Activated T-helper 2 cell treated with anti-CD3 and anti-CD28 coated beads, Interferon-gamma antibody, Interleukin-2, Interleukin-4, amounts not matched to agents 10 μg/mL and 5 μg/mL and 100 μg/mL, durations not matched to agents 14 hours and 24 hours and 36 hours (primary cell): ENCODE data around the gene ATP8B4. TPM values are rescaled to one million over a fixed set of nuclear protein-coding genes. Genes with fewer than 3 reads are reported as not detected.

ENCODE experiments used
- DNase-seq: peaks from one replicate; pipeline ENCODE4 v3.0.0; 2021; ENCODE audit warnings: low spot score
- H3K27ac Mint-ChIP-seq: one replicate; pipeline ENCODE4 v1.8.0; 2021; ENCODE audit warnings: mixed read lengths
- H3K27me3 Mint-ChIP-seq: one replicate; pipeline ENCODE4 v1.8.0; 2021; ENCODE audit warnings: low read depth, mixed read lengths
- H3K36me3 Mint-ChIP-seq: one replicate; pipeline ENCODE4 v1.8.0; 2021; ENCODE audit warnings: low read depth, mixed read lengths
- H3K4me1 Mint-ChIP-seq: one replicate; pipeline ENCODE4 v1.8.0; 2021; ENCODE audit warnings: low read depth, mixed read lengths
- H3K4me3 Mint-ChIP-seq: one replicate; pipeline ENCODE4 v1.8.0; 2021; ENCODE audit warnings: low read depth, mild to moderate bottlenecking, moderate library complexity, mixed read lengths
- H3K9me3 Mint-ChIP-seq: one replicate; pipeline ENCODE4 v1.8.0; 2021; ENCODE audit warnings: mixed read lengths
- intact Hi-C: fragments of 100-400 bp; cut with micrococcal nuclease; formaldehyde crosslinking; loops from one replicate; pipeline ENCODE4 v1.15.1; 2023
- total RNA-seq: library from RNA; stranded (reverse); gene quantifications from 2 replicates; pipeline ENCODE4 v1.2.3, GENCODE V29; 2022

The ATP8B4 gene
- total RNA-seq, 1 donor from 2014 or later, result 75.3 TPM

DNA sequence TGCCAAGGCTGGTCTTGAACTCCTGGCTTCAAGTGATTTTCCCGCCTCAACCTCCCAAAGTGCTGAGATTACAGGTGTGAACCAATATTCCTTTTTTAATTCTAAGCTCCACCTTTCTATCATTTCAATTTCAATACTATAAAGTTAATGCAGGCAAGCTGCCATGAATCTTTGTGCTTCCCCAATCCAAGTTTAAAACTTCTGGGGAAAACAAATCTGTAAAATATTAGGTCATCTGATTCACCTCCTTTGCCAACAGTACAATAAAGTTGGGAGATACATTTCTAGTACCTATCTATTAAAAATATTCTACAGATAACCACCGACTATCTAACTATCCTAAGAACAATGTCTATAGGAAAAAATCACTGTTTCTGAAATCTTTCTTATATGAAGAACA lies 102.1 kb downstream of the ATP8B4 start:
- intact Hi-C loops, result no loop called here
- peaks cover 66% of the 10 kb centered on the region for H3K36me3 Mint-ChIP-seq
- H3K9me3 Mint-ChIP-seq, result no peaks in the 10 kb centered on the region
- peaks cover 12% of the 10 kb centered on the region for H3K4me1 Mint-ChIP-seq
- H3K4me3 Mint-ChIP-seq, result no peak overlapping the region
- H3K27me3 Mint-ChIP-seq, result no peaks in the 10 kb centered on the region
- no peak for DNase-seq
- no peak overlapping the region for H3K27ac Mint-ChIP-seq

DNA sequence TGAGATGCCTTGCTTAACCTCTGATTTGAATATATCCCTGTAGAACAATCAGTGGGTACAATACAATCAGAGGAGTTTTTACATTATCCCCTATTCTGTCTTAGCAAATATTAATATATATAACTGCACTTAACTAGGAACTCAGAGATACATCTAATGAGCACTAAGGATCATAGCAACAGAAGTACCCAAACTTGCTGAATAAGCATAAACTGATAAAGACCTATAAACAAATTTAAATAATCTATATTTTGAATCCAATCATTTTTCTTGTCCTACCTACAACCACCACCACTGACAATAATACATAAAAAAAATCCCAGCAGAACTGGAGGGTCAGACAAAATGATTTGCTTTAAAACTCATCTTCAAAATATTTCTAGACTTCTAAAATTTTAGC lies 106.2 kb downstream of the ATP8B4 start:
- Mint-ChIP-seq H3K27me3 (no peaks in the 10 kb centered on the region), H3K4me1 (no peaks in the 10 kb centered on the region), H3K36me3 (peaks cover 57% of the 10 kb centered on the region), H3K4me3 (no peak overlapping the region), H3K9me3 (no peaks in the 10 kb centered on the region), H3K27ac (no peak overlapping the region)
- intact Hi-C loops, result no loop called here
- no peak for DNase-seq

- no peak overlapping the region for H3K27ac Mint-ChIP-seq
- peaks cover under 1% of the 10 kb centered on the region for H3K4me1 Mint-ChIP-seq
- no peak for DNase-seq
- no peaks in the 10 kb centered on the region for H3K9me3 Mint-ChIP-seq
- H3K4me3 Mint-ChIP-seq, result no peak overlapping the region
- intact Hi-C loops, result no loop called here
- H3K36me3 Mint-ChIP-seq, result peaks cover 46% of the 10 kb centered on the region
- H3K27me3 Mint-ChIP-seq, result no peaks in the 10 kb centered on the region
Observed at GRCh38 chr15:50009634-50010033, 109.4 kb downstream of the ATP8B4 start.

GRCh38 chr15:50003786-50004334 lies 115.2 kb downstream of the ATP8B4 start:
- intact Hi-C loops, result no loop called here
- peaks cover 13% of the 10 kb centered on the region for H3K4me1 Mint-ChIP-seq
- H3K27ac Mint-ChIP-seq, result peak overlapping the region; percentile 52
- H3K4me3 Mint-ChIP-seq, result no peak overlapping the region
- no peaks in the 10 kb centered on the region for H3K9me3 Mint-ChIP-seq
- DNase-seq, result peak; percentile 62
- H3K36me3 Mint-ChIP-seq, result peaks cover 59% of the 10 kb centered on the region
- no peaks in the 10 kb centered on the region for H3K27me3 Mint-ChIP-seq

DNA sequence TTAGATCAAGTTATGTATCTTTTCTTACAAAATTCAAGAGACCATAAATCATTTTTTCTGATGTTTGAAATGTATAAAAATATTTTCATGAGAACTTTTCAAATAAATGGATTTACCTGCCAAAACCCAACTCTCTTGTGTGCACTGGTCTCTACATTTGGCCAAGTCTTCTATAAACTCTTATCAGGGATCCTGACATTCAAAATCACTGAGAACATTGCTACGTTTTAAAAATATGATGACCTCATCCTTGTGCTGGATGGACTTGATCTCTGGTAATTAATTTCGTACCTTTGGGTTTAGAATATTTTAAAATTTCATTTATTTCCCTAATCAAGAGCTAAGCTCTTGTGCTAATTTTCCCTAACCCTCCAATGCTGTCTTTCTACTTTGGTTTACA lies 127.4 kb downstream of the ATP8B4 start:
- H3K9me3 Mint-ChIP-seq, result no peaks in the 10 kb centered on the region
- peaks cover 69% of the 10 kb centered on the region for H3K36me3 Mint-ChIP-seq
- no peak for DNase-seq
- H3K27ac Mint-ChIP-seq, result no peak overlapping the region
- peaks cover 9% of the 10 kb centered on the region for H3K4me1 Mint-ChIP-seq
- no peak overlapping the region for H3K4me3 Mint-ChIP-seq
- intact Hi-C loops, result no loop called here
- no peaks in the 10 kb centered on the region for H3K27me3 Mint-ChIP-seq

- H3K4me3 Mint-ChIP-seq, result no peak overlapping the region
- H3K9me3 Mint-ChIP-seq, result no peaks in the 10 kb centered on the region
- intact Hi-C loops, result no loop called here
- no peak for DNase-seq
- H3K4me1 Mint-ChIP-seq, result peaks cover 9% of the 10 kb centered on the region
- H3K27ac Mint-ChIP-seq, result no peak overlapping the region
- peaks cover 70% of the 10 kb centered on the region for H3K36me3 Mint-ChIP-seq
- no peaks in the 10 kb centered on the region for H3K27me3 Mint-ChIP-seq
Observed at GRCh38 chr15:49990835-49991545, 128.0 kb downstream of the ATP8B4 start.

- H3K27ac Mint-ChIP-seq, result no peak overlapping the region
- no peaks in the 10 kb centered on the region for H3K9me3 Mint-ChIP-seq
- intact Hi-C loops, result no loop called here
- no peak overlapping the region for H3K4me3 Mint-ChIP-seq
- no peaks in the 10 kb centered on the region for H3K27me3 Mint-ChIP-seq
- peaks cover 10% of the 10 kb centered on the region for H3K4me1 Mint-ChIP-seq
- DNase-seq, result no peak
- H3K36me3 Mint-ChIP-seq, result peaks cover 63% of the 10 kb centered on the region
Observed at GRCh38 chr15:49989498-49989897, 129.5 kb downstream of the ATP8B4 start.

- Mint-ChIP-seq H3K36me3 (peaks cover 62% of the 10 kb centered on the region), H3K27ac (no peak overlapping the region), H3K27me3 (no peaks in the 10 kb centered on the region), H3K9me3 (no peaks in the 10 kb centered on the region), H3K4me3 (no peak overlapping the region), H3K4me1 (peaks cover 10% of the 10 kb centered on the region)
- intact Hi-C loops, result no loop called here
- DNase-seq, result no peak
Observed at GRCh38 chr15:49988766-49989165, 130.3 kb downstream of the ATP8B4 start.

- no peaks in the 10 kb centered on the region for H3K27me3 Mint-ChIP-seq
- no peak overlapping the region for H3K27ac Mint-ChIP-seq
- peaks cover 63% of the 10 kb centered on the region for H3K36me3 Mint-ChIP-seq
- H3K4me3 Mint-ChIP-seq, result no peak overlapping the region
- H3K4me1 Mint-ChIP-seq, result peaks cover 10% of the 10 kb centered on the region
- H3K9me3 Mint-ChIP-seq, result no peaks in the 10 kb centered on the region
- intact Hi-C loops, result no loop called here
- DNase-seq, result no peak
Observed at GRCh38 chr15:49987896-49988295, 131.1 kb downstream of the ATP8B4 start.

DNA sequence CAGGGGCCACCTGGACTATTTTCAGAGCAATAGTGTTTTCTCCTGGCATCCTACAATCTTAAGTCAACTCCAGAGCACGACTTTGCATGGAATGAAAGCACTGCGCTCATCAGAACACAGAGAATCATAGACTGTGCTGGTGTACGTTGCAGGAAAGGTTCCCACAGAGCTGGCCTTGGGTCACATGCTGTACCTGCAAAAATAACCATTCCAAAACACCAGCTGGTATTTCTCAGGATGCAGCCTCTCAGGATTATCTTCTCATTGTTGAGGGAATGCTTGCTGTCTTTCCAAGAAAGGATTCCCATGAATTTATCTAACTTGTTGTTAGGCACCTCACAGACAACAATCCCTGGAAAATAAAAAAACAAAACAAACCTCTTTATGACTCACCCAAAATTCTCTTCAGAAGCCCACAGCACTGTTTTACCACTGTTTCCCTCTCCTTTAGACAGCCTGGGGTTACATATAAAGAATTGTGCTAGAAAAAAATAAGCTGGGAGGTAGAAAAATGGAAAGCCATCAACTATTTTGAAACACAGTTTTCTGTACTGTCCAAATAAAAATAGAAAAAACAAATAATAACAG lies 131.7 kb downstream of the ATP8B4 start:
- intact Hi-C loops, result no loop called here
- Mint-ChIP-seq H3K9me3 (no peaks in the 10 kb centered on the region), H3K27ac (no peak overlapping the region), H3K36me3 (peaks cover 60% of the 10 kb centered on the region), H3K27me3 (no peaks in the 10 kb centered on the region), H3K4me3 (no peak overlapping the region), H3K4me1 (peaks cover 10% of the 10 kb centered on the region)
- DNase-seq, result no peak

DNA sequence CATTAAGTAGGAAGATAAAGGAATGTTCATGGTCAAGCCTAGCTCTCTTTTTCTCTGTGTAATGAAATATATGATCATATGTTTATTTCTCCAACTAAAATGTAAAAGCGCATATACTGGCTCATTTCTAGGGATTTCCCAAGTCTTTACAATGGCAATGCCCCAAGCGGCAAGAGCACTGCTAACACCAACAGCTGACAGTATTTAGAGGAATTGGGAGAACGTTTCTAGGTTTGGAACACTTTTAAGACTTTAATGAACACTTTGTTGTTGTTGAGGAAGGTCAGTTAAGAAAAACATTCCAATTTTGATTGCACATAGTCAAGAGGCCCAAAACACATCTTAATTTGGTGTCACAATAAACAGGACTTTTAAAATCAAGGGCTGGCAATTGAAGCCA lies 132.7 kb downstream of the ATP8B4 start:
- no peak overlapping the region for H3K27ac Mint-ChIP-seq
- intact Hi-C loops, result no loop called here
- no peaks in the 10 kb centered on the region for H3K9me3 Mint-ChIP-seq
- H3K27me3 Mint-ChIP-seq, result no peaks in the 10 kb centered on the region
- no peak overlapping the region for H3K4me3 Mint-ChIP-seq
- no peak for DNase-seq
- peaks cover 10% of the 10 kb centered on the region for H3K4me1 Mint-ChIP-seq
- peaks cover 54% of the 10 kb centered on the region for H3K36me3 Mint-ChIP-seq

- intact Hi-C loops, result no loop called here
- no peaks in the 10 kb centered on the region for H3K9me3 Mint-ChIP-seq
- no peak overlapping the region for H3K27ac Mint-ChIP-seq
- H3K27me3 Mint-ChIP-seq, result no peaks in the 10 kb centered on the region
- no peak for DNase-seq
- H3K4me3 Mint-ChIP-seq, result no peak overlapping the region
- peaks cover 10% of the 10 kb centered on the region for H3K4me1 Mint-ChIP-seq
- H3K36me3 Mint-ChIP-seq, result peaks cover 52% of the 10 kb centered on the region
Observed at GRCh38 chr15:49985463-49985862, 133.6 kb downstream of the ATP8B4 start.

DNA sequence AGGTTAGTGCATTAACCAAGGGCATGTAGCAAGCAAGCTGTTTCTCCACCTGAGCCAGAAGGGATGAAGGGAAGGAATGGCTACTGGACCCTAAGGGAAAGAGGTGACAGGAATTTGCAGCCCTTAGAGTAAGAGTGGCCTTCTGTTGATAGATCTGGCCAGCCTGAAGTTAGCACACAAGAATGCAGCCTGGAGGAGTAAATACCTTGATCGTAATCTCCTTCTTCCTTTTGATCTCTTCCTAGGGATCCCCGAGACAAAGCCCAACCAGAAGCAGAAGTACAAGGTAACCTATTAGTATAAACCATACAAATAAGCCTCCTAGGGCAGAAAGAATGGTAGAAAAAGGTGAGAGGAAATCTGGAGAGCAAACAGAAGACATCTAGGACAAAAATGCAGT lies 134.6 kb downstream of the ATP8B4 start:
- DNase-seq, result no peak
- intact Hi-C loops, result no loop called here
- Mint-ChIP-seq H3K27ac (no peak overlapping the region), H3K9me3 (no peaks in the 10 kb centered on the region), H3K4me1 (peaks cover 8% of the 10 kb centered on the region), H3K36me3 (peaks cover 55% of the 10 kb centered on the region), H3K4me3 (no peak overlapping the region), H3K27me3 (no peaks in the 10 kb centered on the region)
